WTC11 (cell line): Measurements from ENCODE around the gene SPACA7. TPM values are rescaled to one million over a fixed set of nuclear protein-coding genes. Genes with fewer than 3 reads are reported as not detected.

Source experiments
- ATAC-seq: fragments of 200-7000 bp; cut with Tn5 transposase; 2 replicates; pipeline ENCODE4 v1.10.0; 2021; ENCODE audit warnings: mild to moderate bottlenecking, moderate library complexity
- CTCF ChIA-PET: fragments of 300-600 bp; sonication (Branson Sonifier 250); formaldehyde crosslinking; loops from one replicate; lab custom pipeline; 2021; ENCODE audit warnings: antibody characterized with exemption; lab: Charles Lee
- POLR2A ChIA-PET: fragments of 350-600 bp; sonication (Branson Sonifier 250); formaldehyde crosslinking; loops from one replicate; lab custom pipeline; 2021; ENCODE audit warnings: antibody characterized with exemption; lab: Charles Lee
- DNase-seq: peaks from one replicate; pipeline ENCODE4 v3.0.0; 2021; ENCODE audit warnings: low spot score
- H3K27ac Mint-ChIP-seq: 2 replicates; pipeline ENCODE4 v1.8.0; 2021; ENCODE audit warnings: mixed read lengths
- H3K27me3 Mint-ChIP-seq: 2 replicates; pipeline ENCODE4 v1.8.0; 2021; ENCODE audit warnings: low read depth, mild to moderate bottlenecking, moderate library complexity, mixed read lengths
- H3K36me3 Mint-ChIP-seq: 2 replicates; pipeline ENCODE4 v1.8.0; 2021; ENCODE audit warnings: mixed read lengths
- H3K4me1 Mint-ChIP-seq: 2 replicates; pipeline ENCODE4 v1.8.0; 2022; ENCODE audit warnings: mixed read lengths
- H3K4me3 Mint-ChIP-seq: 2 replicates; pipeline ENCODE4 v1.8.0; 2021; ENCODE audit warnings: mild to moderate bottlenecking, moderate library complexity, mixed read lengths
- H3K9me3 Mint-ChIP-seq: 2 replicates; pipeline ENCODE4 v1.8.0; 2021; ENCODE audit warnings: mixed read lengths
- ATF1 ChIP-seq: sonication (generic); formaldehyde crosslinking; IDR thresholded peaks from 2 replicates; pipeline ENCODE4 v1.8.1; 2023; ENCODE audit warnings: mild to moderate bottlenecking, moderate library complexity, missing genetic modification reagents
- EMX1 ChIP-seq: fragments of 250-450 bp; sonication (Bioruptor Pico); IDR thresholded peaks from 2 replicates; pipeline ENCODE4 v1.8.0; 2021; ENCODE audit warnings: mild to moderate bottlenecking
- ETV6 ChIP-seq: sonication (generic); formaldehyde crosslinking; IDR thresholded peaks from 2 replicates; pipeline ENCODE4 v1.8.1; 2022; ENCODE audit warnings: mild to moderate bottlenecking, missing genetic modification reagents
- ZNF423 ChIP-seq: fragments of 250-450 bp; sonication (Bioruptor Pico); IDR thresholded peaks from 2 replicates; pipeline ENCODE4 v2.1.2; 2022; ENCODE audit warnings: mild to moderate bottlenecking, moderate library complexity
- total RNA-seq: library from RNA; stranded (reverse); gene quantifications from 3 replicates; pipeline ENCODE4 v1.2.3, GENCODE V29; 2021
- TF ChIP-seq, protein P1 (sequence below): fragments of 250-450 bp; sonication (Bioruptor Pico); conservative IDR thresholded peaks from 2 replicates; pipeline ENCODE4 v1.9.0; 2021; ENCODE audit warnings: mild to moderate bottlenecking
- TF ChIP-seq, protein P2 (sequence below): sonication (generic); formaldehyde crosslinking; IDR thresholded peaks from 2 replicates; pipeline ENCODE4 v1.8.1; 2022; ENCODE audit warnings: mild to moderate bottlenecking, missing genetic modification reagents, moderate library complexity, borderline replicate concordance
- TF ChIP-seq, protein P3 (sequence below): sonication (generic); formaldehyde crosslinking; IDR thresholded peaks from 2 replicates; pipeline ENCODE4 v1.8.0; 2022; ENCODE audit warnings: mild to moderate bottlenecking, missing genetic modification reagents
- TF ChIP-seq, protein P4 (sequence below): sonication (generic); formaldehyde crosslinking; IDR thresholded peaks from 2 replicates; pipeline ENCODE4 v1.8.1; 2023; ENCODE audit warnings: mild to moderate bottlenecking, missing genetic modification reagents
- TF ChIP-seq, protein P5 (sequence below): sonication (generic); formaldehyde crosslinking; IDR thresholded peaks from 2 replicates; pipeline ENCODE4 v1.8.1; 2023; ENCODE audit warnings: mild to moderate bottlenecking, missing genetic modification reagents
- TF ChIP-seq, protein P6 (sequence below): sonication (generic); formaldehyde crosslinking; IDR thresholded peaks from 2 replicates; pipeline ENCODE4 v1.8.1; 2023; ENCODE audit warnings: mild to moderate bottlenecking, moderate library complexity, missing genetic modification reagents
- TF ChIP-seq, protein P7 (sequence below): sonication (generic); formaldehyde crosslinking; IDR thresholded peaks from 2 replicates; pipeline ENCODE4 v1.8.1; 2023; ENCODE audit warnings: mild to moderate bottlenecking, missing genetic modification reagents, borderline replicate concordance
- TF ChIP-seq, protein P8 (sequence below): sonication (generic); formaldehyde crosslinking; IDR thresholded peaks from 2 replicates; pipeline ENCODE4 v1.8.1; 2022; ENCODE audit warnings: low read depth, mild to moderate bottlenecking, moderate library complexity, missing genetic modification reagents, borderline replicate concordance

SPACA7 gene
- total RNA-seq, 1 experiment from 2014 or later = not detected

DNA sequence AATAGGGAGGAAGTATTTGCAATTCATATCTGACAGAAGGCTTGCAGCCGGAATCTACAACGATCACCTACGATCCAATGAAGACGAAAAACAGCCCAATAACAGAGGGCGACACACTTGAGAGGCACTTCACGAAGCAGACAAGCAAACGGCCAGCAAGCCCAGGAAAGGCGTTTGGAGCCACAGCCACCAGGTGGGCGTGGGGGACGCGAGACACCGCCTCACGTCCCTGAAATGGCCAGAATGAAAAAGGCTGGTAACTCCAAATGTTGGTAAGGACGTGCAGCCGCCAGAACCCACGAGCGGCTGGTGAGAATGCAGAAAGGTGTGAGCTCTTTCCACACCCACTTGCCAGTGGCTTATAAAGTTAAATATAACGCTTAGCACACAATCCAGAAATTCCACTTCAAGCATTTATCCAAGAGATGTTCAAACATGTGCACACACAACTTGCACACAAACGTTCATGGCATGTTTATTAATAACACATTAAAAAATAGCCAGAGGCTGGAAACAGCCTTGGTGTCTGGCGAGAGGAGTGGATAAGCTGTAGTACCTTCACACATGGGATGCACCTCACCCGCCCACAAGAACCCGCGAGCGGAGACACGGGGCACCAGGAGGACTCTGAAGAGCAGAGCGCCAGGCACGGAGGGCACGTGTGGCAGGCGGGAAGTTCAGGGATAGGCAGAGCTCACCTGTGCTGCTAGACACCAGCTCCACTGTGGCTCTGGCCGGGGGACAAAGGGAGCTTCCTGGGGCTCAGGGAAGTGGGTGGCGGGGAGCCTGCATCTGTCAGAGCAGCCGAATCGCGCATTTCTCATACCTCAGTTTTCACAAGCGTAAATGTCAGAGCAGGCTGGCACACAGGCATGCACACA lies 89.3 kb downstream of the SPACA7 start (continued):
- TF ChIP-seq ZNF423 = no peak
- TF ChIP-seq, all 79 proteins: peak for 0

DNA sequence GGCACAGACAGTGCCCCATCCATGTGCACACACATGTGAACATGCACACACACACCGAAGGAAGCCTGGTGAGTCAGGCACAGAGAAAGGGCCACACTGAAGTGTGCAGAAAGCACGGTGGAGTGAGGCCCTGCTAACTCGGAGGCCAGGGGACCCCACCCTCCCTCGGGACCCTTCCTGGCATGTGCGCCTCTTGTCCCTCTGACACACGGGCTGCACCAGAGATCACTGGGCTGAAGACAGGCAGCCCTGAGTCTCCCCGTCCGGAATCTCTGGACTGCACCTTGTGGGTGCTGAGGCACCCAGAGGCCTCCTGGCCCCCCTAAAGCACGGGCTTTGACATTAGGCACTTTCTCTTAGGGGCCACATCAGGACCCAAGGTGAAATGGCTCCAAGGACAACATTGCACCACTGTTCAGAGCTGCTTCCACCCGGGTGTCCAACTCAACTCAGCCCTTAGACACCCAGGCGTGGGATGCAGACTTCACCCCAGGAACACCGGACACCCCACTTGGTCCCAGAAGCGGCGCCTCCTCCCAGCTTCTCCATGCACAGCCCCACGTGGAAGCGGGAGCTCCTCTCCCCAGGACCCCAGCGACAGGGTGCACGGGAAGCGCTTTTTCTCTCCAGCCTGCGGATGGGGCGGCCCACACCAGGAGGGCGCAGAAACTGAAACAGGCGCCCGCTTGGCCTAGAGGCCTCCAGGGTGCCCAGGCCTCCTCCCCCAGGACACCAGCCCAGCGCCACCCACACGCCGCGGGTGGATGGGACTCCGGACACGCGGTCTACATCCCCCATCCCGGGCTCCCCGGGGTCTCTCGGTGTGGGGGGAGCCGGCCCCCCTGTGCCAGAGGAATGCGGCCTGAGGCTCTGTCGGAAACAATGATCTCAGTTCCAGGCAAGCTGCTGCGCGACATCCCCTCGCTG lies 90.2 kb downstream of the SPACA7 start:
- Mint-ChIP-seq H3K4me1 (no peaks in the 10 kb centered on the region), H3K36me3 (peaks cover 4% of the 10 kb centered on the region; the same call in 1 of the 2 replicates), H3K27me3 (peaks cover 2% of the 10 kb centered on the region; the same call in 1 of the 2 replicates), H3K9me3 (peaks cover 9% of the 10 kb centered on the region), H3K27ac (no peak overlapping the region), H3K4me3 (no peak overlapping the region)
- CTCF ChIA-PET = no interaction called here
- DNase-seq (no peak), ATAC-seq (no peak)
- no peak for TF ChIP-seq ATF1
- TF ChIP-seq, protein P1, sequence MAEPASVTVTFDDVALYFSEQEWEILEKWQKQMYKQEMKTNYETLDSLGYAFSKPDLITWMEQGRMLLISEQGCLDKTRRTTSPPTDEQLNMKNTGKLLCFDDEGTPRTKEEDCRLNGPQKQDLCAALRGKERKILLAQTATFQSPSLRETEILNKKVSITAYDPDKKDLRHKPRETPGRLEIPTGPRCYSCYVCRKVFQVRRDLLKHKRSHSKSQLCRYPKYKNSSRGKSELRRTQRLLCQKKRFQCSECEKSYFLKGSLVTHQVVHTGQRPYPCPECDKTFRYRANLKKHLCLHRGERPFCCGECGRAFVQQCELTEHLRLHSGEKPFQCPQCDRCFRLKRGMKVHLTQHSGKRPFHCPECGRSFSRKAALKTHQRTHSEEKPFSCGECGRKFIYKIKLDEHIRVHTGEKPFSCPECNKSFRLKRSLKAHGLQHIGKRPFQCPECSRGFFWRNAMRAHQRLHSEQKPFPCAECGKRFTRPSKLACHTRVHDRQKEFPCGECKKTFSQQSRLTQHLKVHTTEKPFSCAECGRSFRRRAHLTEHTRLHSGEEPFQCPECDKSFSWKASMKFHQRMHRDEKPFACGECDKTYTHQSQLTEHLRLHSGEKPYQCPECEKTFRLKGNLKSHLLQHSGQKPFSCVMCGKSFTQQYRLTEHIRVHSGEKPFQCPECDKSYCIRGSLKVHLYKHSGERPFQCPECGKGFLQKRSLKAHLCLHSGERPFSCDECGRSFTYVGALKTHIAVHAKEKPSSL (CRISPR knock-in tag) = no peak
- POLR2A ChIA-PET = no interaction called here

DNA sequence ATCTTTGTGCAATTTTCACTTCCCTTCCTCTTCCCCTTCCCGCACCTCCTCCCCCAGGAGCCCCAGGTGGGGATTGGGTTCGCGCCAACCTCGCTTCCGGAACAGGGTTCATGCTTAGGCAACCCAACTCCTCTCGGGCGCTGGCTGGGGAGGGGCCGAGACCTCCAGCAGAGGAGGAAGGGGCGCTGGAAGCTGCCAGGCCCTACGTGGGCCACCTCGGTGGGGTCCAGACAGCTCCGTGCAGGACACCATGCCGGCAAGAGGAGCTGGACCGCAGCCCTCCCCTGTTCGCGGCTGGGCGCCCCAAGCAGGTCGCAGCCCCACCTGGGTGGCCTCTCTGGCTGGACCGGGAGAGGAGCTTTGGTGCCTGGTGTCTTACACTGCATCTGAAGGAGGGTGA lies 91.1 kb downstream of the SPACA7 start:
- ChIA-PET CTCF (no interaction called here), POLR2A (no interaction called here)
- no peak for ATAC-seq
- Mint-ChIP-seq H3K27me3 (peaks cover 2% of the 10 kb centered on the region; the same call in 1 of the 2 replicates), H3K27ac (no peak overlapping the region), H3K9me3 (peaks cover 5% of the 10 kb centered on the region), H3K4me3 (no peak overlapping the region), H3K36me3 (peaks cover 1% of the 10 kb centered on the region; the same call in 1 of the 2 replicates), H3K4me1 (no peaks in the 10 kb centered on the region)
- no peak for DNase-seq
- no peak for TF ChIP-seq EMX1 (CRISPR knock-in tag)
- TF ChIP-seq, protein P2, sequence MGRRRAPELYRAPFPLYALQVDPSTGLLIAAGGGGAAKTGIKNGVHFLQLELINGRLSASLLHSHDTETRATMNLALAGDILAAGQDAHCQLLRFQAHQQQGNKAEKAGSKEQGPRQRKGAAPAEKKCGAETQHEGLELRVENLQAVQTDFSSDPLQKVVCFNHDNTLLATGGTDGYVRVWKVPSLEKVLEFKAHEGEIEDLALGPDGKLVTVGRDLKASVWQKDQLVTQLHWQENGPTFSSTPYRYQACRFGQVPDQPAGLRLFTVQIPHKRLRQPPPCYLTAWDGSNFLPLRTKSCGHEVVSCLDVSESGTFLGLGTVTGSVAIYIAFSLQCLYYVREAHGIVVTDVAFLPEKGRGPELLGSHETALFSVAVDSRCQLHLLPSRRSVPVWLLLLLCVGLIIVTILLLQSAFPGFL (CRISPR knock-in tag) = no peak
- TF ChIP-seq, protein P3, sequence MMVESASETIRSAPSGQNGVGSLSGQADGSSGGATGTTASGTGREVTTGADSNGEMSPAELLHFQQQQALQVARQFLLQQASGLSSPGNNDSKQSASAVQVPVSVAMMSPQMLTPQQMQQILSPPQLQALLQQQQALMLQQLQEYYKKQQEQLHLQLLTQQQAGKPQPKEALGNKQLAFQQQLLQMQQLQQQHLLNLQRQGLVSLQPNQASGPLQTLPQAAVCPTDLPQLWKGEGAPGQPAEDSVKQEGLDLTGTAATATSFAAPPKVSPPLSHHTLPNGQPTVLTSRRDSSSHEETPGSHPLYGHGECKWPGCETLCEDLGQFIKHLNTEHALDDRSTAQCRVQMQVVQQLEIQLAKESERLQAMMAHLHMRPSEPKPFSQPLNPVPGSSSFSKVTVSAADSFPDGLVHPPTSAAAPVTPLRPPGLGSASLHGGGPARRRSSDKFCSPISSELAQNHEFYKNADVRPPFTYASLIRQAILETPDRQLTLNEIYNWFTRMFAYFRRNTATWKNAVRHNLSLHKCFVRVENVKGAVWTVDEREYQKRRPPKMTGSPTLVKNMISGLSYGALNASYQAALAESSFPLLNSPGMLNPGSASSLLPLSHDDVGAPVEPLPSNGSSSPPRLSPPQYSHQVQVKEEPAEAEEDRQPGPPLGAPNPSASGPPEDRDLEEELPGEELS (CRISPR knock-in tag) = no peak
- TF ChIP-seq, protein P4, sequence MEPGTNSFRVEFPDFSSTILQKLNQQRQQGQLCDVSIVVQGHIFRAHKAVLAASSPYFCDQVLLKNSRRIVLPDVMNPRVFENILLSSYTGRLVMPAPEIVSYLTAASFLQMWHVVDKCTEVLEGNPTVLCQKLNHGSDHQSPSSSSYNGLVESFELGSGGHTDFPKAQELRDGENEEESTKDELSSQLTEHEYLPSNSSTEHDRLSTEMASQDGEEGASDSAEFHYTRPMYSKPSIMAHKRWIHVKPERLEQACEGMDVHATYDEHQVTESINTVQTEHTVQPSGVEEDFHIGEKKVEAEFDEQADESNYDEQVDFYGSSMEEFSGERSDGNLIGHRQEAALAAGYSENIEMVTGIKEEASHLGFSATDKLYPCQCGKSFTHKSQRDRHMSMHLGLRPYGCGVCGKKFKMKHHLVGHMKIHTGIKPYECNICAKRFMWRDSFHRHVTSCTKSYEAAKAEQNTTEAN (CRISPR knock-in tag) = no peak
- TF ChIP-seq, protein P5, sequence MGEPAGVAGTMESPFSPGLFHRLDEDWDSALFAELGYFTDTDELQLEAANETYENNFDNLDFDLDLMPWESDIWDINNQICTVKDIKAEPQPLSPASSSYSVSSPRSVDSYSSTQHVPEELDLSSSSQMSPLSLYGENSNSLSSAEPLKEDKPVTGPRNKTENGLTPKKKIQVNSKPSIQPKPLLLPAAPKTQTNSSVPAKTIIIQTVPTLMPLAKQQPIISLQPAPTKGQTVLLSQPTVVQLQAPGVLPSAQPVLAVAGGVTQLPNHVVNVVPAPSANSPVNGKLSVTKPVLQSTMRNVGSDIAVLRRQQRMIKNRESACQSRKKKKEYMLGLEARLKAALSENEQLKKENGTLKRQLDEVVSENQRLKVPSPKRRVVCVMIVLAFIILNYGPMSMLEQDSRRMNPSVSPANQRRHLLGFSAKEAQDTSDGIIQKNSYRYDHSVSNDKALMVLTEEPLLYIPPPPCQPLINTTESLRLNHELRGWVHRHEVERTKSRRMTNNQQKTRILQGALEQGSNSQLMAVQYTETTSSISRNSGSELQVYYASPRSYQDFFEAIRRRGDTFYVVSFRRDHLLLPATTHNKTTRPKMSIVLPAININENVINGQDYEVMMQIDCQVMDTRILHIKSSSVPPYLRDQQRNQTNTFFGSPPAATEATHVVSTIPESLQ (CRISPR knock-in tag) = no peak
- TF ChIP-seq, protein P6, sequence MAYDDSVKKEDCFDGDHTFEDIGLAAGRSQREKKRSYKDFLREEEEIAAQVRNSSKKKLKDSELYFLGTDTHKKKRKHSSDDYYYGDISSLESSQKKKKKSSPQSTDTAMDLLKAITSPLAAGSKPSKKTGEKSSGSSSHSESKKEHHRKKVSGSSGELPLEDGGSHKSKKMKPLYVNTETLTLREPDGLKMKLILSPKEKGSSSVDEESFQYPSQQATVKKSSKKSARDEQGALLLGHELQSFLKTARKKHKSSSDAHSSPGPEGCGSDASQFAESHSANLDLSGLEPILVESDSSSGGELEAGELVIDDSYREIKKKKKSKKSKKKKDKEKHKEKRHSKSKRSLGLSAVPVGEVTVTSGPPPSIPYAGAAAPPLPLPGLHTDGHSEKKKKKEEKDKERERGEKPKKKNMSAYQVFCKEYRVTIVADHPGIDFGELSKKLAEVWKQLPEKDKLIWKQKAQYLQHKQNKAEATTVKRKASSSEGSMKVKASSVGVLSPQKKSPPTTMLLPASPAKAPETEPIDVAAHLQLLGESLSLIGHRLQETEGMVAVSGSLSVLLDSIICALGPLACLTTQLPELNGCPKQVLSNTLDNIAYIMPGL (CRISPR knock-in tag) = no peak
- no peak for TF ChIP-seq ETV6 (CRISPR knock-in tag)
- TF ChIP-seq, protein P7, sequence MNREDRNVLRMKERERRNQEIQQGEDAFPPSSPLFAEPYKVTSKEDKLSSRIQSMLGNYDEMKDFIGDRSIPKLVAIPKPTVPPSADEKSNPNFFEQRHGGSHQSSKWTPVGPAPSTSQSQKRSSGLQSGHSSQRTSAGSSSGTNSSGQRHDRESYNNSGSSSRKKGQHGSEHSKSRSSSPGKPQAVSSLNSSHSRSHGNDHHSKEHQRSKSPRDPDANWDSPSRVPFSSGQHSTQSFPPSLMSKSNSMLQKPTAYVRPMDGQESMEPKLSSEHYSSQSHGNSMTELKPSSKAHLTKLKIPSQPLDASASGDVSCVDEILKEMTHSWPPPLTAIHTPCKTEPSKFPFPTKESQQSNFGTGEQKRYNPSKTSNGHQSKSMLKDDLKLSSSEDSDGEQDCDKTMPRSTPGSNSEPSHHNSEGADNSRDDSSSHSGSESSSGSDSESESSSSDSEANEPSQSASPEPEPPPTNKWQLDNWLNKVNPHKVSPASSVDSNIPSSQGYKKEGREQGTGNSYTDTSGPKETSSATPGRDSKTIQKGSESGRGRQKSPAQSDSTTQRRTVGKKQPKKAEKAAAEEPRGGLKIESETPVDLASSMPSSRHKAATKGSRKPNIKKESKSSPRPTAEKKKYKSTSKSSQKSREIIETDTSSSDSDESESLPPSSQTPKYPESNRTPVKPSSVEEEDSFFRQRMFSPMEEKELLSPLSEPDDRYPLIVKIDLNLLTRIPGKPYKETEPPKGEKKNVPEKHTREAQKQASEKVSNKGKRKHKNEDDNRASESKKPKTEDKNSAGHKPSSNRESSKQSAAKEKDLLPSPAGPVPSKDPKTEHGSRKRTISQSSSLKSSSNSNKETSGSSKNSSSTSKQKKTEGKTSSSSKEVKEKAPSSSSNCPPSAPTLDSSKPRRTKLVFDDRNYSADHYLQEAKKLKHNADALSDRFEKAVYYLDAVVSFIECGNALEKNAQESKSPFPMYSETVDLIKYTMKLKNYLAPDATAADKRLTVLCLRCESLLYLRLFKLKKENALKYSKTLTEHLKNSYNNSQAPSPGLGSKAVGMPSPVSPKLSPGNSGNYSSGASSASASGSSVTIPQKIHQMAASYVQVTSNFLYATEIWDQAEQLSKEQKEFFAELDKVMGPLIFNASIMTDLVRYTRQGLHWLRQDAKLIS (CRISPR knock-in tag) = no peak
- TF ChIP-seq, protein P8, sequence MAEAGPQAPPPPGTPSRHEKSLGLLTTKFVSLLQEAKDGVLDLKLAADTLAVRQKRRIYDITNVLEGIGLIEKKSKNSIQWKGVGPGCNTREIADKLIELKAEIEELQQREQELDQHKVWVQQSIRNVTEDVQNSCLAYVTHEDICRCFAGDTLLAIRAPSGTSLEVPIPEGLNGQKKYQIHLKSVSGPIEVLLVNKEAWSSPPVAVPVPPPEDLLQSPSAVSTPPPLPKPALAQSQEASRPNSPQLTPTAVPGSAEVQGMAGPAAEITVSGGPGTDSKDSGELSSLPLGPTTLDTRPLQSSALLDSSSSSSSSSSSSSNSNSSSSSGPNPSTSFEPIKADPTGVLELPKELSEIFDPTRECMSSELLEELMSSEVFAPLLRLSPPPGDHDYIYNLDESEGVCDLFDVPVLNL (CRISPR knock-in tag) = no peak
